Measurements from ENCODE around the gene DUSP6. TPM values are rescaled to one million over a fixed set of nuclear protein-coding genes. Genes with fewer than 3 reads are reported as not detected.
A peak's percentile ranks its signal among the peaks of the same experiment; 100 is the strongest.
"Not testable (repeated sequence)": the region's sequence is repeated elsewhere in the genome, so short reads cannot be mapped to it uniquely, and the experiment has no call there.

The DUSP6 gene
- polyA plus RNA-seq, 1 donor = 51.6 TPM

- no peak for DNase-seq (ENCODE audit: low read depth)
These were observed 636 bp downstream of the DUSP6 start for GRCh38 chr12:89351489-89352241.

- no peak for DNase-seq (ENCODE audit: low read depth)
These were observed 1.4 kb downstream of the DUSP6 start for GRCh38 chr12:89350630-89351488.

DNA sequence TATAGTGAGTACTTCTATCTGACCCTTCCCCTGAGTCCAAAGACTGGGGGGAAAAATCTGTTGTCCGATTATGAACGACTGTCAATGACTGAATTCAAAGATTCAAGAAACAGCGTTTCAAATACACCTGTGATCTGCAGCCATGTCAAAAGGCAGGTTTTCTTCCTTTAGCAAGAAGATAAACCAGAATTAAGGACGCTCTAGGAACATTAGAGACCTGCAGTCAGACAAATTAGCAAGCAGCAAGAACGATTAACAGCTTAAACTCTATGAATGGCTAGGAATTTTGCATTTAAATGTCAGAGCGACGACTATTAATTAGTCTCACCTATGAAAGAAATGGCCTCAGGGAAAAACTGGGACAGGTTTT is 2.1 kb downstream of the DUSP6 start:
- no peak for DNase-seq (ENCODE audit: low read depth)

GRCh38 chr12:89349814-89350213 is 2.5 kb downstream of the DUSP6 start:
- no peak for DNase-seq (ENCODE audit: low read depth)

GRCh38 chr12:89348894-89349699 is 3.2 kb downstream of the DUSP6 start:
- DNase-seq (ENCODE audit: low read depth) = no peak

DNA sequence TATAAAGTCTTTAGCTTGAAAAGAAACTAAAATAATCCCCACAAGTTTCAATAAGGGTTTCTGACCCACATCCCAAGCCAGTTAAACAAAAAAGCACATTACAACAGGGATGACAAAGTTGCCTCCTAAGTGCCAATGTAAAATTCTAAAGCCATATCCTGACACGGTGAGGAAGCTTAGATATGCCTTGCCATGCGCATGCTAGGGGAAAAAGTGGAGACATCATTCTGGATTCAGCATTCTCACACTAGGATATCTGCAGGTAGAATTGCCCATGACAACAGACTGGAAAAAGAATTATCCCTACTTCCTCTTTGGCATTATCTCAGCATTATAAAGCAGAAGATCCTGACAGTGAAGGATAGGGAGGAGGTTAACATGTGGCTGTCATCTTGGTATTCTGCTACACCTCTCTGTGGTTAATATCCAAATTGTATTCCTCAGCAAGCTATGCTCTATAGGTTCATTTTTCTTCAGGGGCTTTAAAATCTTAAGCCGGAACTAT is 4.9 kb downstream of the DUSP6 start:
- DNase-seq (ENCODE audit: low read depth) = no peak

DNA sequence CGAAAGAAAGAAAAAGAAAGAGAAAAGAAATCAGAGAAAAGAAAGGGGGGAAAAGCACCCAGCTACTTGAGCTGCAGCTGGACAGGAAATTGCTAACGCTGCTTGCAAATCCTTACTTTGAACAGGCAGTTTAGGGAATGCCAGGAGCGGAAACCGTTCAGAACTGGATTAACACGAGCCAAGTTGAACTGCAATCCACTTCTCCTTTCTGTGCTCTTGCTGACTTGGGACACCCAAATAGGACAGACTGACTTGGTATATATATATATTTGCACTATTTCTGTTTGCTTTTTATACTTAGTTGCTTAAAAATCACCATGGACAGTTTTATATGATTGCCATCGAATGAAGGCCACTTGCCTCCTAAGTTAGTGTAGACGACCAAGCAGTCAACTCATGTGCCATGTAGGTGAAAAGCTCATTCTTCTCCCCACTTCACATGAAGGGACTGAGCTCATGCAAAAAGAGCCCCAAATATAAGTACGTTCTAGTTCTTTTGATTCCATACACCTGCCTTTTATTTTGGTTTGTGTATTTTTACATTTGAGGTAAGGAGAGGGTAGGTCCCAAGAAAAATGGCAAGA is 5.5 kb downstream of the DUSP6 start:
- peak; percentile 70 for DNase-seq (ENCODE audit: low read depth)

DNA sequence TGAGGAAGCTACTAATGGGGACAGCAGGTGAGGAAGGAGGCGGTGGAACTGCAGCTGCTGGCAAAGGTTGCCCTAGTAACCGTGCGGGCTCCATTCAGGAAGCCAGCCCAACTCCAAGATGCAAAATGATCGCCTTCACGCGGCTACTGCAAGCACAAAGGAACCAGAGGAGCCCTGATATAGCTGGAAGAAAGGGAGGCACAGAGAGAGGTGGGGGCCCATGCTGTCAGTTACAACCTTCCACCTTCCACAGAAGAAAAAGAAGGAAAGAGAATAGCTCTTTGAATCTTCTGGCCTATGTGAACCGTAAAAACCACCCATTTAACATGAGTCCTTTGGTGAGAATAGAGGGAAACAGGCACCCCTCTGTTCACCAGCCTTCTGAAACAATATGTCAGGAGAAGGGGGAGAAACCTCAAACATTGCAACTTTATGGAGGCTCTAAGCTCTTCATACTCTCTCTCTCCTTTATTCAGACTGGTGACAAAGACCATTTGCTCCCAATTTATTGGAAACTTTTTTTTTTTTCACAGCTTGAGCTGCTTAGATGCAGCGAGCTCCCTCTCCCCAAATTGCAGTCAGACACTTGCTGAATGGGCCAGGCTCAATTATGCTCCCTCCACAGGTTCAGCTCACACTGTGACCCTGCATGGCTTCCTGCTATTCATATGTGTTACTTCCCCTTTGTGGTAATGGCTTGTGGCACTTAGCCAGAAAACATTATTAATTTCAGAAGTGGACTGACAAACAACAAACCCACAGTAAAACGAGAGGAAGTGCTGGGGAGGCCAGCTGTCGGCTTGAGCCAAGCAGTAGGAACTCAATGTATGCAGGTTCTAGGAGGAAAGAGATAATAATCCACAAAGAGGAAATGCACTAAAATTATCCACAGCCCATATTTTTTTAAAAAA is 6.2 kb downstream of the DUSP6 start:
- DNase-seq (ENCODE audit: low read depth) = peak; percentile 67

DNA sequence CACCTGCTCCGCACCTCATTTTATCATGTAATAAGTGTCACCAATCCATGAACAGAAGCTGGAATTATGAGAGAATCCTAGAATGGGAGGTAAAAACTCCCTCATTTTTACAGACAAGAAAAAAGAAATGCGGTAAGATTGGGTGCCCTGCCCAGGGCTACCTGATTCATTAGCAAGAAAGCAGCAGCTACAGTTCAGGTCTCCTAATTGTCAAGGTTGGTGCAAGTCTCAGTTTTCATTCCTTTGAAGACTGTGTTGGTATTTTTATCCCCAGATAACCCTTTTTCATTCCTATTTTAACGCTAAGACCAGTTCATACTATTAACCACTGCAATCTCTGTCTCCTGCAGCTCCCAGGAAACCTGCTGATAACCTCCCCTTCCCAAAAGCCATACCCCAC is 6.9 kb downstream of the DUSP6 start:
- no peak for DNase-seq (ENCODE audit: low read depth)

- no peak for DNase-seq (ENCODE audit: low read depth)
These were observed 7.5 kb downstream of the DUSP6 start for GRCh38 chr12:89344862-89345202.

- DNase-seq (ENCODE audit: low read depth) = no peak
These were observed 8.0 kb downstream of the DUSP6 start for GRCh38 chr12:89344043-89344861.

- DNase-seq (ENCODE audit: low read depth) = no peak
These were observed 9.2 kb downstream of the DUSP6 start for GRCh38 chr12:89343127-89343526.

DNA sequence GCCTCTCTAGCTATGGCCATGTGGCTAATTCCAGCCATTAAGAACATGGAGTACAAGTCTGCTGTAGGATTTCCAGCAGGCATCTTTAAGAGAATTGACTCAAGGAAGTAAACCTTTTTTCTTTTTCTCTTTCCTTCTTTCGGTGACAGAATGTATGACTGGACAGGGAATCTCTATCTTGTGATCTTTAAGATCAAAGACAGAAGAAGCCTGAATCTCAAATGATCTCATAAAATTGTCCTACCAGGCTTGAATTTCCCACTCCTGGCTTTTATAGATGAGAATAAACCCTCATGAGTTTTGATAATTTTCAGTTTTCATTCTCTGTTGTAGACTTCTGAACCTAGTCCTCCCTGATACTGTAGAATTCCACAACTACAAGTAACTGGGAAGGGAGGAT is 11.4 kb downstream of the DUSP6 start:
- DNase-seq (ENCODE audit: low read depth) = no peak

GRCh38 chr12:89339526-89339925 is 12.8 kb downstream of the DUSP6 start:
- DNase-seq (ENCODE audit: low read depth) = no peak

GRCh38 chr12:89337136-89337535 is 15.2 kb downstream of the DUSP6 start:
- DNase-seq (ENCODE audit: low read depth) = not testable (repeated sequence)

GRCh38 chr12:89335452-89336244 is 16.7 kb downstream of the DUSP6 start:
- no peak for DNase-seq (ENCODE audit: low read depth)

GRCh38 chr12:89334548-89335169 is 17.6 kb downstream of the DUSP6 start:
- DNase-seq (ENCODE audit: low read depth) = no peak

DNA sequence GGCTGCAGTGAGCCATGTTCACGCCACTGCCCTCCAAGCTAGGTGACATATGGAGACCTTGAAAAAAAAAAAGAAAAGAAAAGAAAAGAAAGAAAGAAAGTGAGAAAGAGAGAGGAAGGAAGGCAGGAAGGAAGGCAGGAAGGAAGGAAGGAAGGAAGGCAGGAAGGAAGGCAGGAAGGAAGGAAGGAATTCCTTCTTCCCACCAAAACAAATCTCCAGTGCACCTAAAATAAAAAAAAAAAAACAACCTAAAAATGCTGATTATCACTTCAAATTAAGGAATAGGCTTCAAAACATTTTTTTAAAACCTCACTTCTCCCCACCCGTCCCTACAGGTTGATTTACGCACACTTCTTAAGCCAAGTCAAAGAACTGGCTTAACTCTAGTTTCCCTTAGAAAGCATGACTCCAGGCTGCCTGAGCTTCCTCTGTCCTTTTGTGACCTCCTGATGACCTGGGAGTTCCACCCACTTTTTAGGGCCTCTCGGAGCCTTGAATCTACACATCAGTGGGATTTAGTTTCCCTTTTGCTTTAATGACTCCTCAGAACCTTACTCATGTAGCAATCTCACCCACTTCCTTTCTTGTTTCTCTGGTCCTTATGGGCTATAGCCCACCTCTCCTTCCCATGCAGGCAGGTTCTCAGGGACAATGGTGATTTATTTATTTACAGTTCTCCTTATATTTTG is 18.6 kb downstream of the DUSP6 start:
- DNase-seq (ENCODE audit: low read depth) = no peak
